ENCODE results near the gene TRIM38. TPM values are rescaled to one million over a fixed set of nuclear protein-coding genes. Genes with fewer than 3 reads are reported as not detected.

Gene TRIM38
- total and polyA plus RNA-seq, 2 of the 13 experiments (the other 11 are each of a cell fraction or from before 2014, with no cell fraction given), result 2.5 to 3.1 TPM

- TF ChIP-seq ZNF180 (CRISPR knock-in tag; IDR thresholded peaks at IDR 0.05; ENCODE audit: borderline replicate concordance, low read depth) (no peak), BRCA1 (CRISPR knock-in tag; IDR thresholded peaks at IDR 0.05) (no peak; the same call in 1 of the 2 replicates), KDM6A (CRISPR knock-in tag; IDR thresholded peaks at IDR 0.05; ENCODE audit: low read depth) (peak; percentile 94), THYN1 (CRISPR knock-in tag; IDR thresholded peaks at IDR 0.05; ENCODE audit: borderline replicate concordance, low read depth) (0 out of 2 replicates have a peak, but pooled peaks have one; percentile 67), MIXL1 (CRISPR knock-in tag; IDR thresholded peaks at IDR 0.05) (peak; percentile 93; the same call in 1 of the 2 replicates), ZNF337 (CRISPR knock-in tag; IDR thresholded peaks at IDR 0.05; ENCODE audit: borderline replicate concordance, low read depth) (no peak), ETV5 (CRISPR knock-in tag; IDR thresholded peaks at IDR 0.05; ENCODE audit: borderline replicate concordance) (peak; percentile 48; the same call in 1 of the 2 replicates), POGZ (CRISPR knock-in tag; IDR thresholded peaks at IDR 0.05) (peak; percentile 86), ZNF331 (CRISPR knock-in tag; IDR thresholded peaks at IDR 0.05) (peak; percentile 89), IKZF4 (CRISPR knock-in tag; IDR thresholded peaks at IDR 0.05; ENCODE audit: borderline replicate concordance, low read depth, not compliant biosample characterization) (no peak), DPF2 (CRISPR knock-in tag; IDR thresholded peaks at IDR 0.05; ENCODE audit: borderline replicate concordance, low read depth) (peak; percentile 99), ZNF740 (CRISPR knock-in tag; IDR thresholded peaks at IDR 0.05) (no peak), TFE3 (CRISPR knock-in tag; IDR thresholded peaks at IDR 0.05) (peak; percentile 33; the same call in 1 of the 2 replicates), PHF8 (CRISPR knock-in tag; IDR thresholded peaks at IDR 0.05) (no peak; the same call in 1 of the 2 replicates), ARNT (IDR thresholded peaks at IDR 0.05) (no peak), ZNF572 (CRISPR knock-in tag; IDR thresholded peaks at IDR 0.05) (no peak), HNF4G (IDR thresholded peaks at IDR 0.05; ENCODE audit: borderline replicate concordance, low read depth, low read length) (peak; percentile 96), HNF4G (CRISPR knock-in tag; IDR thresholded peaks at IDR 0.05; ENCODE audit: borderline replicate concordance, low read depth) (no peak)
- TF ChIP-seq, protein P1, sequence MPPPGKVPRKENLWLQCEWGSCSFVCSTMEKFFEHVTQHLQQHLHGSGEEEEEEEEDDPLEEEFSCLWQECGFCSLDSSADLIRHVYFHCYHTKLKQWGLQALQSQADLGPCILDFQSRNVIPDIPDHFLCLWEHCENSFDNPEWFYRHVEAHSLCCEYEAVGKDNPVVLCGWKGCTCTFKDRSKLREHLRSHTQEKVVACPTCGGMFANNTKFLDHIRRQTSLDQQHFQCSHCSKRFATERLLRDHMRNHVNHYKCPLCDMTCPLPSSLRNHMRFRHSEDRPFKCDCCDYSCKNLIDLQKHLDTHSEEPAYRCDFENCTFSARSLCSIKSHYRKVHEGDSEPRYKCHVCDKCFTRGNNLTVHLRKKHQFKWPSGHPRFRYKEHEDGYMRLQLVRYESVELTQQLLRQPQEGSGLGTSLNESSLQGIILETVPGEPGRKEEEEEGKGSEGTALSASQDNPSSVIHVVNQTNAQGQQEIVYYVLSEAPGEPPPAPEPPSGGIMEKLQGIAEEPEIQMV (CRISPR knock-in tag; IDR thresholded peaks at IDR 0.05; ENCODE audit: low read depth), result no peak
- TF ChIP-seq, protein P2, sequence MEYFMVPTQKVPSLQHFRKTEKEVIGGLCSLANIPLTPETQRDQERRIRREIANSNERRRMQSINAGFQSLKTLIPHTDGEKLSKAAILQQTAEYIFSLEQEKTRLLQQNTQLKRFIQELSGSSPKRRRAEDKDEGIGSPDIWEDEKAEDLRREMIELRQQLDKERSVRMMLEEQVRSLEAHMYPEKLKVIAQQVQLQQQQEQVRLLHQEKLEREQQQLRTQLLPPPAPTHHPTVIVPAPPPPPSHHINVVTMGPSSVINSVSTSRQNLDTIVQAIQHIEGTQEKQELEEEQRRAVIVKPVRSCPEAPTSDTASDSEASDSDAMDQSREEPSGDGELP (IDR thresholded peaks at IDR 0.05; ENCODE audit: borderline replicate concordance, low read depth), result no peak
- TF ChIP-seq, protein P3, sequence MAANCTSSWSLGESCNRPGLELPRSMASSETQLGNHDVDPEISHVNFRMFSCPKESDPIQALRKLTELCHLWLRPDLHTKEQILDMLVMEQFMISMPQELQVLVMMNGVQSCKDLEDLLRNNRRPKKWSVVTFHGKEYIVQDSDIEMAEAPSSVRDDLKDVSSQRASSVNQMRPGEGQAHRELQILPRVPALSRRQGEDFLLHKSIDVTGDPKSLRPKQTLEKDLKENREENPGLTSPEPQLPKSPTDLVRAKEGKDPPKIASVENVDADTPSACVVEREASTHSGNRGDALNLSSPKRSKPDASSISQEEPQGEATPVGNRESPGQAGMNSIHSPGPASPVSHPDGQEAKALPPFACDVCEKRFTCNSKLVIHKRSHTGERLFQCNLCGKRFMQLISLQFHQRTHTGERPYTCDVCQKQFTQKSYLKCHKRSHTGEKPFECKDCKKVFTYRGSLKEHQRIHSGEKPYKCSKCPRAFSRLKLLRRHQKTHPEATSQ (CRISPR knock-in tag; IDR thresholded peaks at IDR 0.05; ENCODE audit: borderline replicate concordance), result peak; percentile 41; the same call in 1 of the 2 replicates
- TF ChIP-seq, protein P4, sequence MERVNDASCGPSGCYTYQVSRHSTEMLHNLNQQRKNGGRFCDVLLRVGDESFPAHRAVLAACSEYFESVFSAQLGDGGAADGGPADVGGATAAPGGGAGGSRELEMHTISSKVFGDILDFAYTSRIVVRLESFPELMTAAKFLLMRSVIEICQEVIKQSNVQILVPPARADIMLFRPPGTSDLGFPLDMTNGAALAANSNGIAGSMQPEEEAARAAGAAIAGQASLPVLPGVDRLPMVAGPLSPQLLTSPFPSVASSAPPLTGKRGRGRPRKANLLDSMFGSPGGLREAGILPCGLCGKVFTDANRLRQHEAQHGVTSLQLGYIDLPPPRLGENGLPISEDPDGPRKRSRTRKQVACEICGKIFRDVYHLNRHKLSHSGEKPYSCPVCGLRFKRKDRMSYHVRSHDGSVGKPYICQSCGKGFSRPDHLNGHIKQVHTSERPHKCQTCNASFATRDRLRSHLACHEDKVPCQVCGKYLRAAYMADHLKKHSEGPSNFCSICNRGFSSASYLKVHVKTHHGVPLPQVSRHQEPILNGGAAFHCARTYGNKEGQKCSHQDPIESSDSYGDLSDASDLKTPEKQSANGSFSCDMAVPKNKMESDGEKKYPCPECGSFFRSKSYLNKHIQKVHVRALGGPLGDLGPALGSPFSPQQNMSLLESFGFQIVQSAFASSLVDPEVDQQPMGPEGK (CRISPR knock-in tag; IDR thresholded peaks at IDR 0.05), result peak; percentile 70; the same call in 1 of the 2 replicates
Observed at GRCh38 chr6:25928562-25929324, 33.9 kb upstream of the TRIM38 start (continued).
